Endodermal cell (in vitro differentiated cells): ENCODE measurements around the gene MARCHF3. TPM values are rescaled to one million over a fixed set of nuclear protein-coding genes. Genes with fewer than 3 reads are reported as not detected.

Experiments
- DNase-seq: peaks from one replicate; pipeline ENCODE4 v3.0.0-alpha.2; 2017
- H3K27ac ChIP-seq: 2 replicates; pipeline ENCODE4 v1.5.1; 2013; ENCODE audit warnings: mild to moderate bottlenecking, low read depth, low read length, moderate library complexity
- H3K27me3 ChIP-seq: 2 replicates; pipeline ENCODE4 v1.6.1; 2013; ENCODE audit warnings: mild to moderate bottlenecking, low read length, moderate library complexity; ENCODE audit not compliant: insufficient read depth, control insufficient read depth, poor library complexity, severe bottlenecking
- H3K36me3 ChIP-seq: 2 replicates; pipeline ENCODE4 v1.7.0; 2013; ENCODE audit warnings: mild to moderate bottlenecking, low read length, moderate library complexity; ENCODE audit not compliant: control insufficient read depth, insufficient read depth
- H3K4me1 ChIP-seq: one replicate; pipeline ENCODE4 v1.7.0; 2013; ENCODE audit warnings: low read length; ENCODE audit not compliant: control insufficient read depth, insufficient read depth
- H3K4me3 ChIP-seq: 2 replicates; pipeline ENCODE4 v1.5.1; 2013; ENCODE audit warnings: mild to moderate bottlenecking, low read length, moderate library complexity
- H3K9ac ChIP-seq: 2 replicates; pipeline ENCODE4 v1.6.1; 2013; ENCODE audit warnings: mild to moderate bottlenecking, low read length, moderate library complexity; ENCODE audit not compliant: poor library complexity, severe bottlenecking; ENCODE audit errors: extremely low read depth
- H3K9me3 ChIP-seq: 2 replicates; pipeline ENCODE4 v1.6.1; 2013; ENCODE audit warnings: mild to moderate bottlenecking, low read length, moderate library complexity; ENCODE audit not compliant: control insufficient read depth
- H3K27ac Mint-ChIP-seq: 2 replicates; pipeline ENCODE4 v1.8.0; 2020; ENCODE audit warnings: mixed read lengths
- H3K27me3 Mint-ChIP-seq: 2 replicates; pipeline ENCODE4 v1.8.0; 2021; ENCODE audit warnings: mild to moderate bottlenecking, mixed read lengths; ENCODE audit not compliant: insufficient read depth
- H3K36me3 Mint-ChIP-seq: 2 replicates; pipeline ENCODE4 v1.8.0; 2020; ENCODE audit warnings: low read depth, mixed read lengths
- H3K4me1 Mint-ChIP-seq: 2 replicates; pipeline ENCODE4 v1.8.0; 2020; ENCODE audit warnings: mixed read lengths
- H3K4me3 Mint-ChIP-seq: 2 replicates; pipeline ENCODE4 v1.8.0; 2020; ENCODE audit warnings: mild to moderate bottlenecking, moderate library complexity, mixed read lengths
- H3K9me3 Mint-ChIP-seq: 2 replicates; pipeline ENCODE4 v1.8.0; 2020; ENCODE audit warnings: mild to moderate bottlenecking, mixed read lengths
- CTCF ChIP-seq: fragments of 200-600 bp; sonication (generic); conservative IDR thresholded peaks from 2 replicates; pipeline ENCODE4 v1.5.0; 2021; ENCODE audit warnings: antibody characterized with exemption, mild to moderate bottlenecking
- WGBS, 2 experiments: methylation state at CpG; one replicate each; pipeline versions ENCODE4 v1.1.5 to v1.1.7; 2013; ENCODE audit warnings: missing lambda C conversion rate in 2 of 2, mixed read lengths in 1 of 2; ENCODE audit not compliant: insufficient coverage in 1 of 2, insufficient read length in 1 of 2; 5-methylcytosine and 5-hydroxymethylcytosine counted together
- total RNA-seq, 2 donors: library from RNA; stranded (reverse); fragmentation: NEBNext Ultra II Directional in 1 of 2; extraction: Animal tissue kit (Norgen Biotek cat#: 25700) in 1 of 2; gene quantifications; 2 replicates in 1 of 2; 3 replicates in 1 of 2; pipeline ENCODE4 v1.2.1, GENCODE V29; 2021

MARCHF3 gene
- total RNA-seq, 2 donors from 2014 or later: 4.4 to 11.3 TPM

- Mint-ChIP-seq H3K4me3 (no peak overlapping the region), H3K9me3 (no peaks in the 10 kb centered on the region), H3K36me3 (peaks cover 2% of the 10 kb centered on the region), H3K27ac (no peak overlapping the region), H3K27me3 (no peaks in the 10 kb centered on the region), H3K4me1 (peaks cover 16% of the 10 kb centered on the region)
- Histone ChIP-seq H3K4me3 (no peak overlapping the region), H3K9ac (no peak overlapping the region), H3K4me1 (peaks cover 3% of the 10 kb centered on the region), H3K36me3 (no peaks in the 10 kb centered on the region), H3K27me3 (no peaks in the 10 kb centered on the region), H3K27ac (no peak overlapping the region), H3K9me3 (no peaks in the 10 kb centered on the region)
- 100% methylated on average over 1 of the region's 1 CpG for WGBS, 2 experiments
- no peak for DNase-seq
- no peak for TF ChIP-seq CTCF
These were observed 69.2 kb downstream of the MARCHF3 start for GRCh38 chr5:126961128-126961527.

DNA sequence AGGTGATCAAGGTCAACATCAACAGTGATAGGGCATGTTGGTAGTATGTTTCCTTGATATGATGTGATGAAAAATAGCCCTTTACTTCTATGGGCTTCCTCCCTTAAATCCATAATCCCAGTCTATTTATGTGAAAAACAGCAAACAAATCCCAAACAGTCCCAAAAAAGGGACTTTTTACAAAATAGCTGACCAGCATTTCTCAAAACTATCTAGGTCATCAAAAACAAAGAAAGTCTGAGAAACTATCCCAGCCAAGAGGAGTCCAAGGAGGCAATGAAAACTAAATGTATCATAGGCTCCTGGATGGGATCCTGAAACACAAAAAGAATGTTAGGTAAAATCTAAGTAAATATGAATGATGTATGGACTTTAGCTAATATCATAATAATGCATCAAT, 71.2 kb downstream of the MARCHF3 start:
- no peak overlapping the region for H3K27ac Mint-ChIP-seq
- no peaks in the 10 kb centered on the region for H3K27me3 ChIP-seq
- H3K4me3 Mint-ChIP-seq: no peak overlapping the region
- DNase-seq: no peak
- TF ChIP-seq CTCF: no peak
- H3K9me3 Mint-ChIP-seq: no peaks in the 10 kb centered on the region
- H3K36me3 ChIP-seq: no peaks in the 10 kb centered on the region
- peaks cover 15% of the 10 kb centered on the region for H3K4me1 Mint-ChIP-seq
- H3K27me3 Mint-ChIP-seq: no peaks in the 10 kb centered on the region
- H3K36me3 Mint-ChIP-seq: peaks cover 2% of the 10 kb centered on the region
- no peak overlapping the region for H3K9ac ChIP-seq
- H3K4me3 ChIP-seq: no peak overlapping the region
- peaks cover 3% of the 10 kb centered on the region for H3K4me1 ChIP-seq
- H3K27ac ChIP-seq: no peak overlapping the region
- no peaks in the 10 kb centered on the region for H3K9me3 ChIP-seq

DNA sequence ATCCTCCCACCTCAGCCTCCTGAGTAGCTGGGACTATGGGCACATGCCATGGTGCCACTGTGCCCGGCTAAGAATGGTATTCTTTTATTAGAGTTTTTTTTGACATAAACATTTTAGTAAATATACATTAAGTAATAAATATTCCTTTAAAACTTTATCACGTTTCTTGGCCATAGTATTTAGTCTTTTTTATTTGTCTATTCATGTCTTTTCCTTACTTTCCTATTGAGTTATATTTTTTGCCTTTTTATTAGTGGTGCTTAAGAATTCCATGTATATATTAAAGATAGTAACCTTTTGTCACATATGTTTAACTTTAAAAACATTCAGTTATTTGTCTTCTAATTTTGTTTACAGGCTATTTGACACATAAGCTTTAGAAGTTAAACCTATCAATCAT, 73.4 kb downstream of the MARCHF3 start:
- TF ChIP-seq CTCF: no peak
- Mint-ChIP-seq H3K4me3 (no peak overlapping the region), H3K4me1 (peaks cover 6% of the 10 kb centered on the region), H3K27me3 (no peaks in the 10 kb centered on the region), H3K27ac (no peak overlapping the region), H3K9me3 (no peaks in the 10 kb centered on the region), H3K36me3 (peaks cover 2% of the 10 kb centered on the region)
- Histone ChIP-seq H3K9me3 (no peaks in the 10 kb centered on the region), H3K4me3 (no peak overlapping the region), H3K27ac (no peak overlapping the region), H3K27me3 (no peaks in the 10 kb centered on the region), H3K4me1 (no peaks in the 10 kb centered on the region), H3K9ac (no peak overlapping the region), H3K36me3 (no peaks in the 10 kb centered on the region)
- WGBS, 2 experiments: 100% methylated on average over 1 of the region's 2 CpGs; no CpG with 5 or more reads in 1 of the 2 experiments
- DNase-seq: no peak
